Activated CD8-positive, alpha-beta memory T cell treated with anti-CD3 and anti-CD28 coated beads for 4 hours (primary cell): ENCODE results near the gene TBCC.
A peak's percentile ranks its signal among the peaks of the same experiment; 100 is the strongest.

Experiments used
- DNase-seq, 2 donors: peaks; one replicate each; pipeline ENCODE4 v3.0.0-alpha.2; 2020; ENCODE audit warnings: low read depth in 2 of 2

Gene TBCC

DNA sequence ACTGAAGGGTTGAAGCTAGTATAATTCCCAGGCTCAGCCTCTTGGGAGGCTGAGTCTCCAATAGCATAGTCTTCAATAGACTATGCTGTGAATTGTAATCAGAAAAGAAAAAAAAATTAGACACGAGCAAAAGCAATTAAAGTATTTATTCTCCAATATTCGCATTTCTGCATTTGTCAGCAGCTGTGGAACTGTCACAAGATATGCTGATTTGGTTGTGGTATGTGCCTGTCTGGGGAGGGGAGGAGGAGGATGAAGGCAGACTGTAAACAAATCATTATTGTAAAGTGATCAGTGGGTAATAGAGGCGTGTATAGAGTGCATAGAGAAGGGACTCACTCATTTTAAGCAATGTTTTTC, 25.8 kb upstream of the TBCC start:
- no peak for DNase-seq

DNA sequence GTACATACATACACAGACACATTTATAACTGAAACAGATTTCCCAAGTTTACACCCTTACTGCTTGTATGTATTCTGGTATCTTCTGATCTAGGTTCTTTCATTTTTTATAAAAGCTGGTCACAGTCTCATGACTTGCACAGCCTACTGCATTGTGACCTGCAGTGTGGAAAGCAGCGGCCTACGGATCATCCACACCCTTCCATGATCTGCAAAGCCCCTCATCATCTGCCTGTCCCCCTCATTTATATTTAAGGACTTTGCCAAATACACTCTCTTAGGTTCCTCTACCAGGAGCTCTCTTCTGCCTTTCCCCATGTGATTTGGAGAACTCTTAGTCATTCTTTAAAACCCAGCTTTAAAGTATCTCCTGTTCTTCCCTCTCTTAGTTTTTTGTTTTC, 23.9 kb upstream of the TBCC start:
- DNase-seq: no peak

DNA sequence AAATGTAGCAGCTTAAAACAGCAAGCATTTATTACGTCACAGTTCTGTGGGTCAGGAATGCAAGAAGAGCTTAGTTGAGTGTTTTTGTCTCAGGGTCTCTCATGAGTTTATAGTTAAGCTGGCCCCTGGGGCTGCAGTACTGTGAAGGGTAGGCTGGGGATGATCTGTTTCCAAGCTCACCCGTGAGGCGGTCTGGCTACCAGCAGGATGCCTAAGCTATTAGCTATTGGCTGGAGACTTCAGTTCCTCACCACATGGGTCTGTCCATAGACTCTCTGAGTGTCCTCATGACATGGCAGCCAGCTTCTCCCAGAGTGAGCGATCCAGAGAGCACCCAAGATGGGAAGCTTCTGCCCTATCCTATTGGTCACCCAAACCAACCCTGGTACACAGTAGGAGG, 23.1 kb upstream of the TBCC start:
- no peak for DNase-seq

DNA sequence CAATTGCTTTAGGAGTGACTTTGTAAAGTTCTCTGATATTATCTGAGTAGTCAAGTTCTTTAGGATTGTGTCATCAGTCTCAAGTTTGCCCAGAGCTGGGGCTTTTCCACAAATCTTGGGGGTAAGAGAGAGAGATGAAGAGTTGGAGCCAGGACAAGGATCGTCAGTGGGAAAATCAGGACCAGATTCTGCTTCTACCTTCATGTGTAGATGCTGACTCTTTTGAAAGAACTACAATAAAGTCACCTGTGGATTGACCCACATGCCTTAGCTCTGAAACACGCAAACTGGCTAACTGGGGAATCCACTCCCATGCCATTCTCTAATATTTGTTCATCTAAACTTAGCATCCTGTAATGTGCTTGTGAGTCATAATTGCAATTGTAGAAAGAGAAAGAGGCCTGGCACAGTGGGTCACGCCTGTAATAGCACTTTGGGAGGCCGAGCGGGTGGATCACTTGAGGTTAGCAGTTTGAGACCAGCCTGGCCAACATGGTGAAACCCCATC, 20.3 kb upstream of the TBCC start:
- DNase-seq: no peak

DNA sequence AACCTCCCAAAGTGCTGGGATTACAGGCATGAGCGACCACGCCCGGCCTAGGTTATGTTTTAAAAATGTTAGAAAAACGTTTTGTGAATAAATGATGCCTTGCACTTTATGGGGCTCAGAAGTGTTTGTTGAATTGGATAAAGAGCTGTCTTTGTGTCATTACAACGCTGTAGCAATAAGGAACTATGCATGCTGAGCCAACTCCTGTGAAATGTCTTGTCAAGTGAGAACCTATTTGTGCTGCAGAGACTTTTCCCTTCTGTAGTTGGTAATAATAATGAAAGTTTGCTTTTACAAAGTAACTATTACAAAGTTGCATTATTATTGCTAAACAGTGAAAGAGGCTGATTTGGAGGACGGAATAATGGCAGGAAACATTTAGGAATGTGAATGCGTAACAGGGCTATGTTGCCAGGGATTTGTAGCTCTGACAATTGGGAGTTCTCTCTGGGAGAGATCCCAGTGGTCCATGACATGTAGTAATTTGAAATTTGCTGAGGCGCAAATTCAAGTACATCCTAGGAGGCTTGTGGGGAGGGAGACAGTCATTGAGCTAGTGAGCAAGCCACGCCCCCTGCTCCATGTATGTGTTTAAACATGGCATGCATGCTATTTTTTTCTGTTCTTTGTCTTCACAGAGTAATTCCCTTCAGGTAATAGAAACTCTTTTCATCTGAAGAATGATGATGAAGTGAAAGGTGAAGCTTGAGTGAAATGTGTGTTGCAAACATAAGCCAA, 19.2 kb upstream of the TBCC start:
- DNase-seq: no peak

DNA sequence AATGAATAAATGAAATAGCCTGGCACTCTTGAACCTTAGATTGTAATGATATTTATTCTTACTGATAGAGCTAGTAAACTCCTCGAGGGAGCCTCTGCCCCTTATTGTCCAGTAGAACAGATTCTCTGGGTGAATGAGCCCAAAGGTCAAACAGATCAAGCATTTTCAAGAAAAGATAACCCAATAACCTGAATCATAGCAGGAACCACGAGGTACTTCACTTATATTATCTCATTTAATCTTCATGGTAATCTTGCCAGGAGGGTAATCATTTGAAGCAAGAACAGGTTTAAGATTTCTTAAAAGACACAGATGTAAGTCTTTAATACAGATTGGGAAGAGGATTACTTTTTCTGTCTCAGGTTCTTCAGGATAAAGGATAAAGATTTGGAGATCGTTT, 17.0 kb upstream of the TBCC start:
- no peak for DNase-seq

DNA sequence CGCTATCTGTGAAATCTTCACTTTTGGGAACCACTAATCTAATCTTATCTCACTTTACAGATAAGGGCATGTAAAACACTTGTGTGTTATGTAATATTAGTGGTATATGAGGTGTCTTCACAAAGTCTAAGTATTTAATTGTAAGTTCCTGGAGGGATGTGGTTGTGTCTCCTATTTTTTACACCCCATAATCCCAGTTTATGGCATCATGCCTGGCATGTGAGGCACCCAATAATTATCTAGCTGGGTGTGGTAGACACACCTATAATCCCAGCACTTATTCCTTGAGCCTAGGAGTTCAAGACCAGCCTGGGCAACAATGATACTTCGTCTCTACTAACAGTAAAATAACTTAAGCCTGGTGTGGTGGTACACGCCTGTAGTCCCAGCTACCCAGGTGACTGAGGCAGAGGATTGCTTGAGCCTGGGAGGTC, 16.5 kb upstream of the TBCC start:
- no peak for DNase-seq

DNA sequence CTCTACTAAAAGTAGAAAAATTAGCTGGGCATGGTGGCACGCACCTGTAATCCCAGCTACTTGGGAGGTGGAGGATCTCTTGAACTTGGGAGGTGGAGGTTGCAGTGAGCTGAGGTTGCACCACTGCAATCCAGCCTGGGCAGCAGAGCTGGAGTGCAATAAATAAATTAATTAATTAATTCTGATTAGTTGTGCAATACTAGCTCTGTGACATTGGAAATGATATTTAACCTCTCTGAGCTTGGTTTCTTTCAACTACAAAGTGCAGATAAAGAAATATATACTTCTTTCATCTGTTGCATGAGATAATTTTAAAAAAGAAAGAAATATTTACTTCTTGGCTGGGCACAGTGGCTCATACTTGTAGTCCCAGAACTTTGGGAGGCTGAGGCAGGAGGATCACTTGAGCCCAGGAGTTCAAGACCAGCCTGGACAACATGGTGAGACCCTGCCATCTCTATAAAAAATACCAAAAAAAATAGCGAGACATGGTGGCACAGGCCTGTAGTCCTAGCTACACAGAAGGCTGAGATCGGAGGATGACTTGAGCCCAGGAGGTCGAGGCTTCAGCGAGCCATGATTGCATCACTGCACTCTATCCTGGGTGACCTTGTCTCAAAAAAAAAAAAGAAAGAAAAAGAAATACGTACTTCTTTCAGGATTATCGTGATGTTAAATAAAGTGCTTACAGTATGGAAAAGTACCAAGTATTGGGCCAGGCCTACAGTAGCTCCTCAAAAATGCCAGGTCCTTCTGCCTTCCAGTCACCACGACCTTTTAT, 15.6 kb upstream of the TBCC start:
- DNase-seq: no peak

DNA sequence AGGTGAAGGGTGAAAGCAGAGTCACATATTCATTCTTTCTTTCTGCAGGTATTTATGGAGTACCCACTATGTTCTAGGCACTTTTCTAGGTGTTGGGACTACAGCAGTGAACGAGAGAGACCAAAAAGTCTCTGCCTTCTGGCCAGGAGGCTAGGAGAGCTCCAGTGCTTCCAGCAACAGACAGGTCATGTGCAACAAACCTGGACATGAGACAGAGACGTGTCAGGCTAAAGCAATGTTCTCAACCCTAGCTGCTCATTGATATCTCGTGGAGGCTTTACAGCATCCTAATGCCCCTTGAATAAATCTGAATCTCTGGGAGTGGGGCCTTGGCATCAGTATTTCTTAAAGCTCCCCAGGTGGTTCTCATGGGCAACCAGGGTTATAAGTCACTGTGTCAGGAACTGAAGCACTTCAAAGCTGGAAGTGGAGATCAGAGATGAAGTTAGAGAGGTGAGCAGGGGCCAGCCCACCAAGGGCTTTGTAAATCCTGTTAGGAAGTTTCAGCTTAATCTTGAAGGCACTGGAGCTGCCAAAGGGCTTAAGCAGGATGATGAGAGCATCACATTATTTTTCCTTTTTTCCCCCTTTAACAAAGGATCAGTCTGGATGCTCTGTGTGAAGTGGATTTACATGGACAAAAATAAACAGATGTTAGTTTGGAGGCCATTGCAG, 13.0 kb upstream of the TBCC start:
- no peak for DNase-seq

DNA sequence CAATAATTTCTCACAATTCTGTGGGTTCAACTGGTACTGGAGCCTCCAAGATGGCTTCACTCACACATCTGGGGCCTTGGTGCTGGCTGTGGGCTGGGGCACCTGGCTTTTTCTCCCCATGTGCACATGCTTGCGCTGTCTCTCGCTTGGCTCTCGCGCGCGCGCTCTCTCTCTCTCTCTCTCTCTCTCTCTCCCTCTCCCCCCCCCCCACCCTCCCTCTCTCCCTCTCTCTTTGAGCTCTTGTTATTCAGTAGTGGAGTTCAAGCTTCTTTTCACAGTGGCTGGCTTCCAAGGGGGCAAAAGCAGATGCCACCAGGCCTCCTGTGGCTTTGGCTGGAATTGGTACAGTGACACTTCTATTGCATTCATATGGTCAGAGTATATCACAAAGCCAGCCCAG, 10.8 kb upstream of the TBCC start:
- no peak for DNase-seq

DNA sequence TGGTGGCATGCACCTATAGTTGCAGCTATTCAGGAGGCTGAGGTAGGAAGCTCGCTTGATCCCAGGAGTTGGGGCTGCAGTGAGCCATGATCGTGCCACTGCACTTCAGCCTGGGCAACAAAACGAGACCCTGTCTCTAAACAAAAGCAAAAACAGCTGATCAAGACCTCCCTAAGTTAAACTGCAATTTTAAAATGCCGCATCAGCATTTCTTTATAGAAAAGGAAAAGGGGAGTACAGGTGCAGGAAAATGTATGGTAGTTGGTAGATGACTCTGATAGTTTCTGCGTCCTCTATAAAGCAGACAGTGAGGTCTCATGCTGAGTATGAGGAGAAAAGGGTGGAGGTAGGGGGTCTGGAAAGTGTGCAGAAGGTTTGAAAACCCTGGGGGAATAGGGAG, 8.9 kb upstream of the TBCC start:
- no peak for DNase-seq

DNA sequence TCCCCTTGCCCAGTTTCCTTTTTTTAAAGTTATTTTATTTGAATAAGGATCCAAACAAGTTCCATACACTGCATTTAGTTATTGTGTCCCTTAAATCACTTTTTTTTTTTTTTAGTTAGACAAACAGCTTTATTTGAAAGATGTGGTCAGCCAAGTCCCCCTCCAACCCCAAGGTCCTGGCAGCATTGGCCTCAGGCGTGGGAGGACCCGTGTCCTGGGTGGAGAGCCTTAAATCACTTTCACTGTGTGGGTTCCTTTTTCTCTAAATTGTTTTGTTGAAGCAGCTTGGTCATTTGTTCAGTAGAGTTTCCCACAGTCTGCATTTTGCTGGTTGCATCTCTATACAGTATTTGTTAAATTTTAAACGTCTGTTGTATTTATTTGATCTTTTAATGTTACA, 5.2 kb upstream of the TBCC start:
- DNase-seq: no peak

DNA sequence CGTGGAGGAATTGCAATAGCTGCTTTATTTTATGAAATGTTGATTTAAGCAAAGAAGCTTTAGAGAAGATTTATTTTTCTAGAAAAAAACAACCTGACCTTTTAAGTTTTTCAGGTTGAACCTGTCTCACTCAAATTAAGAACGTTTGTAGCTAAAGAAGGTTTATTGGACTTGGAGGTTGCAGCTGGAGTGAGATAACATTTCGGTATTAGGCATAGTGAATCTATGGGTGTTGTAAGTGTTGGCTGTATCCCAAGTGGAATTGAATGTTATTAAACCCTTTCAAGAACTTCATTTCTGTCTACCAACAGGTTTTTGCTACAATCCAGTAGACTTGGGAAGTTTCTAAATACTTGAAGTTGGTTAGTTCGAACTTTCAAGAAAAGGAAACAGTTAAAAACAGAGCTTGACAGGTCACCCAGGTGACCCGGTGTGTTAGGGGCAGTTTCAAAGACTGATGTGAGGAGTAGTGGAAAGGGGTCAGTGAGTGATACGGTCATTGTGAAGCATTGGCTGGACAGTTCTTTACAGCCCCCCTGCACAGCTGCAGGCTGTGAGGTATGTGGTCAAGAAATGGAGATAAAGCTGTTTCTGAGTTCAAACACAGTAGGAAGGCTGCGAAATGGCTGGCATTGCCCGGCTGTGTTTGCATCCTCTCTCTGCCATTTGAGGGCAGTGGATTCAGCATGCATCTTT, 2.4 kb upstream of the TBCC start:
- no peak for DNase-seq

DNA sequence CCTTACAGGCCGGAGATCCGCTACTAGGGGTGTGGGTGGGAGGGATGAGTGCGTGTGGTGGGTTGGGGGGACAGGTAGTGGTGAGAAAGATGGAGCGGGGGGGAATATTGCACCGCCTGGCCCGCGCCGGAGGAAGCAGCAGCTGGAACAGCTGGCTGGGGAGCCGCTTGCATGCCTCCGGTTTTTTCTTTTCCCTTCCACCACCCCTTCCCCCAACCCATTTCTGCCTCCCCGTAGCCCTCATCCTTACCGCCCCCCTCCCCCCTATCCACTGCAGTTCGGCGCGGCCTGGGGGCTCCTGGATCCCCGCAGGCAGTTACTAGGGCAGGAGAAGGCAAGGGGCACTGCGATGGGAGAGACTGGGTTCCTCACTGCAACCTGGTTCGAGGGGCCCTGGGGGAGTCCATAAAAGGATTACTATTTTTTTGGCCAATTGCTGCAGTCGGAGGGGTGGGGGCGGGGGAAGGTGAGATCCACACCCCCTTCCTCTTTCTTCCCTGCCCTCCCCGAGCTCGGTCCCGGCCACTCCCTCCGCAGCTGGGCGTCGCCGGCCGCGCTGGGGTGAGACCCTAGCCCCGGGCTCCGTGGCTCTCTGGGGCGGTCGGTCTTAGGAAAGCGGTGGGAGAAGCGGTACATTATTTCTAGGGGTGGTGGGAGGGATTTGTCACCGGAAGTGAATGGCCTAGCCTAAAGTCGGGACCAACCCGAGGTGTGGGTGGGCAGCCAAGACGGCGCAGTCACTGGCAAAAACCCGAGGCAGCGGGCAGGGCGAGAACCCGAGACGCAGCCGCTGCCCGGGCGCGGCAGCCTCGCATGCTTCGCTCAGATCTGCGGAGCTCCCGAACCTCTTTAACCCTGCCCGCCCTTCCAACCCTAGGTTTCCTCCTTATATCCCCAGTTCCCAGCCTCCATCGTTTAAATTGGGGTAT, 824 bp upstream of the TBCC start:
- DNase-seq: peak; percentile 50

DNA sequence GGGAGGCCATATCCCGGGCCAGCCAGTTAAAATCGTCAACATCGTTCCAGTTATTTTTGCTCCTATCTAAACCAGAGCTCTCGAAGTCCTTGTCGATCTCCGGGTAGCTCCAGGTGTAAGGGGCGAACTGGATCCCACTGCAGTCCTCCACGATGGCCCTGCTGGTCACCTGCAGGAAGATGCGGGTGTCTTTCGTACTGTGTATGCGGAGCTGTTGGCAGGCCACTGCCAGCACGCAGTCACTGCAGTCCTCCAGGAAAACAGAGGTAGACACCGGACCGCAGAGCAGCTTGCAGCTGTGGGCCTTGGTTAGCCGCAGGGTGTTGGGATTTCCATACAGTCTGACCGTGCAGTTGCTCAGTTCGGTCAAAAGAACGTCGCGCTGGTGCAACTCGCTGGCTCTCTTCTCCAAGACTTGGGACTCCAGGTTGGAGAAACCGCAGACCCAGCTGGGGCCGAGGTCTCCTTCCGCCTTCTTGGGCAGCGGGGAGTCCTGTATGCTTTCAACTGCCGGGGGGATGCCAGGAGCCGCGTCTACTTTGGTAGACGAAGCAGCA, 742 bp downstream of the TBCC start:
- no peak for DNase-seq

DNA sequence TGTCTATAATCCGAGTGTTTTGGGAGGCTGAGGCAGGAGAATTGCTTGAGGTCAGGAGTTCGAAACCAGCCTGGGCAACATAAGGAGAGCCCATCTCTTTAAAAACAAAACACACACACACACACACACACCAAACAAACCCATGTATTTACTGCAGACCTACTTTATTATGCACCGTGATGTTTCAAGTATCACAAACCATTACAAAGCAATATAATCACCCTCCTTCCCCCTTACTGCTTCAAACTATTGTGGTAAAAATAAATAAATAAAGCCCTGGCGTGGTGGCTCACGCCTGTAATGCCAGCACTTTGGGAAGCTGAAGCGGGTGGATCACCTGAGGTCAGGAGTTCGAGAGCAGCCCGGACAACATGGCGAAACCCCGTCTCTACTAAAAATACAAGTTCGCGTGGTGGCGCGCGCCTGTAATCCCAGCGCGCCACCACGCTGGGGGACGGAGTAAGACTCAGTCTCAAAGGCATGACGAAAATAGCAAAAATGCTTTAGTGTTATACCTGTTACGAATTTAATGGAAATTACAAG, 1.5 kb downstream of the TBCC start:
- no peak for DNase-seq

DNA sequence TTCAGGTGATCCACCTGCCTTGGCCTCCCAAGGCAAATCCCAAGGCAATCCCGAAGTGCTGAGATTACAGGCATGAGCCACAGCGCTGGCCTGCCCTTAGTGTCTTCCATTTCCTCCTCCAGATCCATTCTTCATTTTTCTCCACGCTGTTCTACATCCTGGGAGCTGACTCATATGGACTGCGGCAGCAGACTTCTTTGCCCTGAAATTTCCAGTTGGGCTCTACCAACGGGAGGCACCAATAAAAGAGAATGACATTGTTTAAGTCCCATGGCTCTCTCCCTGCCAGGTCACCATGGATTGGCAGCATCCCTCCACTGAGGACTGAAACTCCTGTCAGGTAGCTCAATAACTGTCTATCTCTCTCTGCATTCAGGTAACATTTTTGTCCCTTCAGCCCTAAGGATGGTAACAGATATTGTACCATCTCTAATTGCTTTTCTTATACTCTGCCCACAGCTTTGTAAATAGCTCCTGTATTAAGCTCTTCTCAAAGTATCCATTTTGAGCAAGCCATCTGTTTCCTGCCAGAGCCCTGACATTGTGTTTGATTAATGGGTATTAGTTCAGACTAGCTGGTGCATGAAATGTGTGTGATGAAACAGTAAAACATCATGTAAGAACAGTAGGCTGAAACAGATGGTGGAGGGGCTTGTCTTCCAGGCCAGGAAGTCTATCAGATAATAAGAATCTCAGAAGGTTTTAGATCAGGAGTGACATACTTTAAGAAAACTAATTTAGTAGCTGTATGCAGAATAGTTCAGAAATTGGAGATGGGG, 3.6 kb downstream of the TBCC start:
- no peak for DNase-seq

DNA sequence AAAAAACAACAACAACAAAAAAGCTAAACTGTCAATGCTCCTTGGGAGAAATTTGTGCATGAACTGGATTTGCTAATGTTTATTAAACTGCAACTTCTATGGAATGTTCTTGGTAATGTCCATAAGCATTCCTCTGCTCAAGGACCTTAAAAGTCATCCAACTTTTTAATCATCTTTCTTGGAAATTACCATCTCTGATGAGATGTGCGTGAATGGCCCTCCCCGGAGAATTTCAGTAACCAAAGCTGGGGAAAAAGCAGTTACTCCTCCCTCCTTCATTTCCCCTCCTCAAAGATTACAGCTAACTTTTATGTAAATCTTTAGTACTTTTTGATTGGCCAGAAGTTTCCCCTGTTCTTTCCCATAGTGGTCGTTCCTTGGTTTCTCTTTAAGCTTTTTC, 5.2 kb downstream of the TBCC start:
- DNase-seq: no peak

DNA sequence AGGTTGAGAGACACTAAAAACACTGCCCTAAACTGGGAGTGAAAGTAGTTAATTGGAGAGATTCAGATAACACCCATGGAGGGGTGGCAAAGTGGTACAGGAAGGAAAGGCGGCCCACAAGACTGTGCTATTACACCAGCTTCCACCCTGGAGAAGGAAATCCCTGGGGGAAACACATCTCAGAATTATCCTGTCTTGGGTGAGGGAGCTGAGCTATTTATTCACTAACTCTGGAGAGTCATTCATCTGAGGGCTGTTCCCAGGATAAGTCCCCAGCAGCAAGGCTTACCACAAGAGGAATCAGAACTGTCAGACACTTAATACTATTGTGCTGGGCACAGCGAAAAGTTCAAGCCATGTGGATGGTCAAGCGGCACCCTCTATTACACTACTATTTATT, 9.9 kb downstream of the TBCC start:
- no peak for DNase-seq
